HepG2 (cell line): ENCODE data around the gene TOX4. TPM values are rescaled to one million over a fixed set of nuclear protein-coding genes. Genes with fewer than 3 reads are reported as not detected.

Experiments used
- BCL3 ChIP-seq: sonication (generic); formaldehyde crosslinking; IDR thresholded peaks from 2 replicates; pipeline ENCODE4 v1.5.1; 2020; ENCODE audit warnings: mild to moderate bottlenecking, missing genetic modification reagents, moderate library complexity
- GATAD2A ChIP-seq: IDR thresholded peaks from 2 replicates; pipeline ENCODE4 v1.6.1; 2016
- HES4 ChIP-seq: sonication (generic); formaldehyde crosslinking; IDR thresholded peaks from 2 replicates; pipeline ENCODE4 v1.9.0; 2021; ENCODE audit warnings: mild to moderate bottlenecking, missing genetic modification reagents, borderline replicate concordance
- KDM2A ChIP-seq: sonication (generic); formaldehyde crosslinking; IDR thresholded peaks from 2 replicates; pipeline ENCODE4 v1.4.0; 2020; ENCODE audit warnings: low read depth, missing genetic modification reagents, borderline replicate concordance
- KLF15 ChIP-seq: sonication (generic); formaldehyde crosslinking; IDR thresholded peaks from 2 replicates; pipeline ENCODE4 v1.8.1; 2023; ENCODE audit warnings: borderline replicate concordance, mild to moderate bottlenecking, inconsistent platforms, missing genetic modification reagents, mixed read lengths
- KMT2B ChIP-seq: IDR thresholded peaks from 2 replicates; pipeline ENCODE4 v1.6.1; 2016; ENCODE audit warnings: missing genetic modification reagents, missing compliant biosample characterization
- NFE2L2 ChIP-seq: fragments of 150-350 bp; IDR thresholded peaks from 2 replicates; pipeline ENCODE4 v1.6.1; 2014; ENCODE audit warnings: low read length
- NFYB ChIP-seq: sonication (generic); formaldehyde crosslinking; IDR thresholded peaks from 2 replicates; pipeline ENCODE4 v1.4.0; 2020; ENCODE audit warnings: missing genetic modification reagents
- PHF5A ChIP-seq: IDR thresholded peaks from one replicate; pipeline ENCODE4 v1.6.1; 2018; ENCODE audit warnings: low read depth, missing genetic modification reagents; ENCODE audit not compliant: unreplicated experiment
- PHF8 ChIP-seq: sonication (generic); formaldehyde crosslinking; IDR thresholded peaks from 2 replicates; pipeline ENCODE4 v1.5.0; 2020; ENCODE audit warnings: missing genetic modification reagents
- SNAI1 ChIP-seq: sonication (generic); formaldehyde crosslinking; IDR thresholded peaks from 2 replicates; pipeline ENCODE4 v1.5.0; 2020; ENCODE audit warnings: mild to moderate bottlenecking, missing genetic modification reagents, borderline replicate concordance
- ZFP90 ChIP-seq: sonication (generic); formaldehyde crosslinking; IDR thresholded peaks from 2 replicates; pipeline ENCODE4 v1.8.0; 2022; ENCODE audit warnings: missing genetic modification reagents, mild to moderate bottlenecking, inconsistent platforms, borderline replicate concordance
- ZNF263 ChIP-seq: sonication (generic); formaldehyde crosslinking; IDR thresholded peaks from 2 replicates; pipeline ENCODE4 v1.4.0; 2020; ENCODE audit warnings: missing genetic modification reagents
- ZNF276 ChIP-seq: sonication (generic); formaldehyde crosslinking; IDR thresholded peaks from 2 replicates; pipeline ENCODE4 v1.4.0; 2020; ENCODE audit warnings: mild to moderate bottlenecking, low read depth, missing genetic modification reagents
- ZNF563 ChIP-seq: sonication (generic); formaldehyde crosslinking; IDR thresholded peaks from 2 replicates; pipeline ENCODE4 v1.8.0; 2022; ENCODE audit warnings: mild to moderate bottlenecking, moderate library complexity, missing genetic modification reagents
- ZNF577 ChIP-seq: sonication (generic); formaldehyde crosslinking; IDR thresholded peaks from 2 replicates; pipeline ENCODE4 v1.4.0; 2020; ENCODE audit warnings: mild to moderate bottlenecking, low read depth, missing genetic modification reagents, borderline replicate concordance
- ZNF720 ChIP-seq: sonication (generic); formaldehyde crosslinking; IDR thresholded peaks from 2 replicates; pipeline ENCODE4 v1.4.0; 2020; ENCODE audit warnings: missing genetic modification reagents
- ZSCAN9 ChIP-seq: IDR thresholded peaks from 2 replicates; pipeline ENCODE4 v1.6.1; 2016; ENCODE audit warnings: borderline replicate concordance
- polyA plus RNA-seq, 8 experiments: library from polyadenylated mRNA; depleted of rRNA in 3 of 8; stranded (reverse) in 7 of 8; unstranded in 1 of 8; fragments of >200 nt; fragmentation: Illumina TruSeq in 4 of 8; extraction: Trizol in 4 of 8; gene quantifications; 2 replicates each; pipeline versions ENCODE4 v1.2.1 to v1.2.3, GENCODE V29; 2011 to 2016; ENCODE audit warnings: low read depth in 4 of 8, missing spikeins in 1 of 8, mixed read lengths in 1 of 8; ENCODE audit not compliant: insufficient read depth in 1 of 8
- total RNA-seq, 5 experiments: library from RNA; depleted of rRNA; stranded (reverse); fragments of >200 nt; fragmentation: Illumina TruSeq; extraction: Trizol; gene quantifications; 2 replicates each; pipeline ENCODE4 v1.2.3, GENCODE V29; 2016; ENCODE audit warnings: low read depth in 1 of 5
- TF ChIP-seq, protein P1 (sequence below): sonication (generic); formaldehyde crosslinking; IDR thresholded peaks from 2 replicates; pipeline ENCODE4; 2020; ENCODE audit warnings: missing genetic modification reagents, mild to moderate bottlenecking, borderline replicate concordance

The TOX4 gene
- total and polyA plus RNA-seq, 2 of the 13 experiments (the other 11 are each of a cell fraction or from before 2014, with no cell fraction given): 71.8 to 163 TPM

DNA sequence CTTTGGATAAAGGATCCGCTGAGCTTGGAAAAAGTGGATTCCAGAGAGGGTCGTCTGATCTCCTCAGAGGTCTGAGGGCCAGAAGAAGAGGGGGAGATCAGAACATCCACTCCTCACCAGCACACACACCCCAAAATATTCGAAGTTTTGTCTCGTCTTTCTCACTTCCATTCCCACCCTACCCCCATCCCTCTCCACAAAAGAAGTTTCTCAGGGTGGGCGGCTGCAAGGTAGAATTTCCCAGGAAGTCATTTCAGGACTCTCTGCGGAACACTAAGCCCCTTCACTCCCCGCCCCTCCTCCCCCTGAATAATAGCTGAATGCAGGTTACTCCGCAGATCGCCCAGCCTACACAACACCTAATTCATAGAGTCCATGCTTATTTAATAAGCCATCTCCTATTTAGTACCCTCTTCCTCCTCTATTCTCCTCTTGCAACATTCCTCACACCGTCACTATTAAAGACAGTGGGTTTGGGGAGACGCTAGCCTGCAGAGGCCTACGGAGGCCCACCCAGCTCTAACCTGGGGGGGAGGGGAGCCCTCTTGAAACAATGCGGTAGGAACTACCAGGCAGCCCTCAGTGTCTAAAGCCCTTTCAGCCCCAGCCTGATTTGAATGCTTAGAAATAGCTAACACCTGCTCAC, 49.8 kb downstream of the TOX4 start (continued):
- TF ChIP-seq, protein P1, sequence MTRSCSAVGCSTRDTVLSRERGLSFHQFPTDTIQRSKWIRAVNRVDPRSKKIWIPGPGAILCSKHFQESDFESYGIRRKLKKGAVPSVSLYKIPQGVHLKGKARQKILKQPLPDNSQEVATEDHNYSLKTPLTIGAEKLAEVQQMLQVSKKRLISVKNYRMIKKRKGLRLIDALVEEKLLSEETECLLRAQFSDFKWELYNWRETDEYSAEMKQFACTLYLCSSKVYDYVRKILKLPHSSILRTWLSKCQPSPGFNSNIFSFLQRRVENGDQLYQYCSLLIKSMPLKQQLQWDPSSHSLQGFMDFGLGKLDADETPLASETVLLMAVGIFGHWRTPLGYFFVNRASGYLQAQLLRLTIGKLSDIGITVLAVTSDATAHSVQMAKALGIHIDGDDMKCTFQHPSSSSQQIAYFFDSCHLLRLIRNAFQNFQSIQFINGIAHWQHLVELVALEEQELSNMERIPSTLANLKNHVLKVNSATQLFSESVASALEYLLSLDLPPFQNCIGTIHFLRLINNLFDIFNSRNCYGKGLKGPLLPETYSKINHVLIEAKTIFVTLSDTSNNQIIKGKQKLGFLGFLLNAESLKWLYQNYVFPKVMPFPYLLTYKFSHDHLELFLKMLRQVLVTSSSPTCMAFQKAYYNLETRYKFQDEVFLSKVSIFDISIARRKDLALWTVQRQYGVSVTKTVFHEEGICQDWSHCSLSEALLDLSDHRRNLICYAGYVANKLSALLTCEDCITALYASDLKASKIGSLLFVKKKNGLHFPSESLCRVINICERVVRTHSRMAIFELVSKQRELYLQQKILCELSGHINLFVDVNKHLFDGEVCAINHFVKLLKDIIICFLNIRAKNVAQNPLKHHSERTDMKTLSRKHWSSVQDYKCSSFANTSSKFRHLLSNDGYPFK (CRISPR knock-in tag): no peak
- no peak; the same call in 1 of the 2 replicates for TF ChIP-seq KDM2A
- no peak for TF ChIP-seq NFYB (CRISPR knock-in tag)
- TF ChIP-seq KMT2B (CRISPR knock-in tag): 0 out of 2 replicates have a peak, but pooled peaks have one; percentile 38
- TF ChIP-seq ZNF276 (CRISPR knock-in tag): no peak
- no peak; the same call in 1 of the 2 replicates for TF ChIP-seq ZNF563 (CRISPR knock-in tag)
- TF ChIP-seq NFE2L2: no peak
- TF ChIP-seq PHF5A (CRISPR knock-in tag): no peak
- no peak for TF ChIP-seq ZNF577 (CRISPR knock-in tag)
- TF ChIP-seq KLF15 (CRISPR knock-in tag): no peak
- peak; percentile 57; the same call in 1 of the 2 replicates for TF ChIP-seq PHF8
- peak; percentile 70; the same call in 1 of the 2 replicates for TF ChIP-seq HES4 (CRISPR knock-in tag)
- TF ChIP-seq BCL3: no peak; the same call in 1 of the 2 replicates
- TF ChIP-seq ZNF720 (CRISPR knock-in tag): no peak
- 0 out of 2 replicates have a peak, but pooled peaks have one; percentile 19 for TF ChIP-seq GATAD2A
- TF ChIP-seq ZNF263 (CRISPR knock-in tag): no peak
- no peak; the same call in 1 of the 2 replicates for TF ChIP-seq SNAI1 (CRISPR knock-in tag)
- no peak for TF ChIP-seq ZSCAN9 (CRISPR knock-in tag)
- no peak for TF ChIP-seq ZFP90 (CRISPR knock-in tag)
